Lower leg skin (tissue), 4 donors: ENCODE measurements around the gene IER3. TPM values are rescaled to one million over a fixed set of nuclear protein-coding genes. Genes with fewer than 3 reads are reported as not detected.

Source experiments
- DNase-seq, 2 donors: peaks; one replicate each; pipeline ENCODE4 v3.0.0-alpha.2; 2019; ENCODE audit warnings: low spot score in 2 of 2
- H3K4me3 ChIP-seq: fragments of 200-600 bp; sonication (generic); 2 replicates; pipeline ENCODE4 v1.5.1; 2017; ENCODE audit warnings: mild to moderate bottlenecking, low read depth; ENCODE audit not compliant: poor library complexity, severe bottlenecking
- CTCF ChIP-seq, 3 donors: fragments of 450-650 bp; IDR thresholded peaks; one replicate each; pipeline ENCODE4 v1.5.1; 2016; ENCODE audit warnings: antibody characterized with exemption in 3 of 3, mild to moderate bottlenecking in 3 of 3, moderate library complexity in 2 of 3
- POLR2A ChIP-seq, 2 donors: fragments of 450-650 bp; IDR thresholded peaks; one replicate each; pipeline ENCODE4 v1.6.1; 2016 to 2017; ENCODE audit warnings: antibody characterized with exemption in 2 of 2, mild to moderate bottlenecking in 1 of 2, moderate library complexity in 1 of 2
- WGBS, 2 donors: methylation state at CpG; one replicate each; pipeline ENCODE4 v1.1.5; 2018; 5-methylcytosine and 5-hydroxymethylcytosine counted together
- intact Hi-C: fragments of 100-400 bp; cut with DNase I; formaldehyde crosslinking; loops from one replicate; pipeline ENCODE4 v1.15.0; 2023; ENCODE audit warnings: low total_unique reads
- total RNA-seq, 4 donors: library from RNA; depleted of rRNA; stranded (reverse); fragments of >200 nt; gene quantifications; one replicate each; pipeline ENCODE4 v1.1.0, GENCODE V29; 2016

IER3 gene
- total RNA-seq, 4 donors from 2014 or later = 20.9 to 56.5 (median 33.3) TPM

GRCh38 chr6:30732237-30732943 is 12.0 kb downstream of the IER3 start:
- intact Hi-C loops = no loop called here
- TF ChIP-seq CTCF (IDR thresholded peaks at IDR 0.05) (no peak), POLR2A (IDR thresholded peaks at IDR 0.05) (no peak)
- WGBS, 2 donors = 92% methylated on average over 12 of the region's 12 CpGs
- no peak overlapping the region for H3K4me3 ChIP-seq
- no peak for DNase-seq

DNA sequence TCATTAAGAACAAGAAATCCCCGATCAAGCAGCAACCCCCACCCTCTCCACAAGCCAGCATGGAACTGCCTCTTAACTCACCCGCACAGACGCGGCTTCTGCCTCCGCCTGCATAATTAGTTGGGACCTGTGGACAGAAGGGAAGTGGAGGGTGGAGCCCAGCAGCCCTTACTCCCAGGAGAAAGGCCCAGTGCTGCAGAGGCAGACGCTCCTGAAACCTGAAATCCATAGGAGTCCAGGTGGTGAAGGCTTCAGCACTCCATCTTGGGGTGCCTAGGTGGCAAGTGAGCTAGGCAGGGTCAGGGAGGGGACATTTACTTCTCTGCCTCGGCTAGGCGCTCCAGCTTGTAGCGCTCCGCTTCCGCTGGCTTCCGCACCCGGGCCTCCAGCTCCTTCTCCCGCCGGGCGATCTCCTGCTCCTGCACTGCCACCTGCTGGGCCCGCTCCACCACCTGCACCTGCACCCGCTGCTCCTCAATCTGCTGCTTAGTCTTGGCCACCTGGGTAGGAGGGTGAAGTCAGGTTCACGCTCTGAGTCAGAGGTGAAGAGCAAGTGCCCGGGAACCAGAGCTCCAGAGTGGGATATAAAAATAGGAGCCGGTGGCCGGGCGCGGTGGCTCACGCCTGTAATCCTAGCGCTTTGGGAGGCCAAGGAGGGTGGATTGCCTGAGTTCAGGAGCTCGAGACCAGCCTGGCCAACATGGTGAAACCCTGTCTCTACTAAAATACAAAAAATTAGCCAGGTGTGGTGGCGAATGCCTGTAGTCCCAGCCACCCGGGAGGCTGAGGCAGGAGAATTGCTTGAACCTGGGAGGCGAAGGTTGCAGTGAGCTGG is 13.5 kb downstream of the IER3 start:
- H3K4me3 ChIP-seq = no peak overlapping the region
- intact Hi-C loops = no loop called here
- 36 to 60% methylated on average over 30 of the region's 30 CpGs for WGBS, 2 donors
- no peak for TF ChIP-seq POLR2A (IDR thresholded peaks at IDR 0.05)
- TF ChIP-seq CTCF (IDR thresholded peaks at IDR 0.05) = no peak
- DNase-seq = peak; percentile 65 to 95

GRCh38 chr6:30727920-30728553 is 16.3 kb downstream of the IER3 start:
- WGBS, 2 donors = 56 to 63% methylated on average over 7 of the region's 7 CpGs
- intact Hi-C loops = no loop called here
- DNase-seq = no peak
- TF ChIP-seq CTCF (IDR thresholded peaks at IDR 0.05) = no peak
- TF ChIP-seq POLR2A (IDR thresholded peaks at IDR 0.05) = no peak
- no peak overlapping the region for H3K4me3 ChIP-seq

- TF ChIP-seq POLR2A (IDR thresholded peaks at IDR 0.05) (no peak), CTCF (IDR thresholded peaks at IDR 0.05) (no peak)
- H3K4me3 ChIP-seq = no peak overlapping the region
- 85 to 91% methylated on average over 11 of the region's 11 CpGs for WGBS, 2 donors
- intact Hi-C loops = no loop called here
- no peak for DNase-seq
Observed at GRCh38 chr6:30726506-30727413, 17.6 kb downstream of the IER3 start.
